Neural crest cell (in vitro differentiated cells): ENCODE results near the gene BABAM2. TPM values are rescaled to one million over a fixed set of nuclear protein-coding genes. Genes with fewer than 3 reads are reported as not detected.

Experiments used
- DNase-seq: peaks from one replicate; pipeline ENCODE4 v3.0.0; 2021; ENCODE audit warnings: low read depth, mixed read lengths, low spot score
- H3K27ac Mint-ChIP-seq: one replicate; pipeline ENCODE4 v1.8.0; 2021; ENCODE audit warnings: mild to moderate bottlenecking, mixed read lengths; ENCODE audit not compliant: unreplicated experiment
- H3K27me3 Mint-ChIP-seq: 2 replicates; pipeline ENCODE4 v1.8.0; 2021; ENCODE audit warnings: low read depth, mild to moderate bottlenecking, mixed read lengths
- H3K36me3 Mint-ChIP-seq: 2 replicates; pipeline ENCODE4 v1.8.0; 2021; ENCODE audit warnings: low read depth, mild to moderate bottlenecking, mixed read lengths
- H3K4me1 Mint-ChIP-seq: 2 replicates; pipeline ENCODE4 v1.8.0; 2021; ENCODE audit warnings: mixed read lengths
- H3K4me3 Mint-ChIP-seq: one replicate; pipeline ENCODE4 v1.8.0; 2021; ENCODE audit warnings: mild to moderate bottlenecking, mixed read lengths
- H3K9me3 Mint-ChIP-seq: 2 replicates; pipeline ENCODE4 v1.8.0; 2021; ENCODE audit warnings: mixed read lengths
- CTCF ChIP-seq: fragments of 200-600 bp; sonication (generic); conservative IDR thresholded peaks from 2 replicates; pipeline ENCODE4 v1.5.0; 2021; ENCODE audit warnings: antibody characterized with exemption, mild to moderate bottlenecking
- total RNA-seq: library from RNA; stranded (reverse); gene quantifications from 2 replicates; pipeline ENCODE4 v1.2.1, GENCODE V29; 2021

Gene BABAM2
- total RNA-seq, 1 donor from 2014 or later: 28.6 TPM

- TF ChIP-seq CTCF: no peak
- Mint-ChIP-seq H3K27me3 (no peaks in the 10 kb centered on the region), H3K36me3 (peaks cover 2% of the 10 kb centered on the region), H3K4me3 (no peak overlapping the region), H3K4me1 (peaks cover 7% of the 10 kb centered on the region), H3K27ac (no peak overlapping the region), H3K9me3 (no peaks in the 10 kb centered on the region)
- DNase-seq: no peak
Measured at GRCh38 chr2:28163627-28164279, 273.2 kb downstream of the BABAM2 start.

GRCh38 chr2:28164280-28164801 is 273.8 kb downstream of the BABAM2 start:
- H3K4me1 Mint-ChIP-seq: peaks cover 7% of the 10 kb centered on the region
- no peak for TF ChIP-seq CTCF
- H3K4me3 Mint-ChIP-seq: no peak overlapping the region
- H3K27ac Mint-ChIP-seq: no peak overlapping the region
- H3K36me3 Mint-ChIP-seq: no peaks in the 10 kb centered on the region
- DNase-seq: no peak
- no peaks in the 10 kb centered on the region for H3K9me3 Mint-ChIP-seq
- H3K27me3 Mint-ChIP-seq: no peaks in the 10 kb centered on the region

GRCh38 chr2:28165087-28165635 is 274.6 kb downstream of the BABAM2 start:
- Mint-ChIP-seq H3K4me3 (no peak overlapping the region), H3K27ac (no peak overlapping the region), H3K27me3 (no peaks in the 10 kb centered on the region), H3K9me3 (no peaks in the 10 kb centered on the region), H3K4me1 (peaks cover 7% of the 10 kb centered on the region), H3K36me3 (no peaks in the 10 kb centered on the region)
- no peak for TF ChIP-seq CTCF
- DNase-seq: no peak

- no peak for DNase-seq
- Mint-ChIP-seq H3K36me3 (no peaks in the 10 kb centered on the region), H3K4me3 (no peak overlapping the region), H3K4me1 (peaks cover 7% of the 10 kb centered on the region), H3K9me3 (no peaks in the 10 kb centered on the region), H3K27me3 (no peaks in the 10 kb centered on the region), H3K27ac (no peak overlapping the region)
- no peak for TF ChIP-seq CTCF
Measured at GRCh38 chr2:28166956-28167355, 276.4 kb downstream of the BABAM2 start.

- Mint-ChIP-seq H3K27me3 (no peaks in the 10 kb centered on the region), H3K9me3 (no peaks in the 10 kb centered on the region), H3K36me3 (no peaks in the 10 kb centered on the region), H3K27ac (no peak overlapping the region), H3K4me1 (peaks cover 4% of the 10 kb centered on the region), H3K4me3 (no peak overlapping the region)
- TF ChIP-seq CTCF: no peak
- DNase-seq: no peak
Measured at GRCh38 chr2:28168376-28168775, 277.8 kb downstream of the BABAM2 start.
